Hepatocyte (in vitro differentiated cells): ENCODE data around the gene LAG3. TPM values are rescaled to one million over a fixed set of nuclear protein-coding genes. Genes with fewer than 3 reads are reported as not detected.

Experiments used
- DNase-seq: peaks from one replicate; pipeline ENCODE4 v3.0.0-alpha.2; 2016; ENCODE audit warnings: low spot score
- H2AFZ ChIP-seq: fragments of 200-600 bp; sonication (generic); 2 replicates; pipeline ENCODE4 v1.6.0; 2016; ENCODE audit warnings: antibody characterized with exemption, mild to moderate bottlenecking
- H3K27ac ChIP-seq: fragments of 200-600 bp; sonication (generic); 2 replicates; pipeline ENCODE4 v1.5.1; 2016; ENCODE audit warnings: mild to moderate bottlenecking
- H3K27me3 ChIP-seq: fragments of 200-600 bp; sonication (generic); 2 replicates; pipeline ENCODE4 v1.6.1; 2016
- H3K36me3 ChIP-seq: fragments of 200-600 bp; sonication (generic); replicated peaks from 2 replicates; pipeline ENCODE4 v1.5.1; 2016; ENCODE audit warnings: low read depth; ENCODE audit not compliant: insufficient read depth
- H3K4me1 ChIP-seq: fragments of 200-600 bp; sonication (generic); 2 replicates; pipeline ENCODE4 v1.5.1; 2016; ENCODE audit warnings: mild to moderate bottlenecking, moderate library complexity; ENCODE audit not compliant: insufficient read depth
- H3K4me2 ChIP-seq: fragments of 200-600 bp; sonication (generic); 2 replicates; pipeline ENCODE4 v1.6.0; 2016
- H3K4me3 ChIP-seq: fragments of 200-600 bp; sonication (generic); 2 replicates; pipeline ENCODE4 v1.5.1; 2016; ENCODE audit warnings: mild to moderate bottlenecking
- H3K79me2 ChIP-seq: fragments of 200-600 bp; sonication (generic); 2 replicates; pipeline ENCODE4 v1.6.0; 2017; ENCODE audit warnings: mild to moderate bottlenecking
- H3K9me2 ChIP-seq: fragments of 200-600 bp; sonication (generic); replicated peaks from 2 replicates; pipeline ENCODE4 v1.6.0; 2017; ENCODE audit warnings: mild to moderate bottlenecking; ENCODE audit not compliant: insufficient read depth
- H3K9me3 ChIP-seq: fragments of 200-600 bp; sonication (generic); 2 replicates; pipeline ENCODE4 v1.5.1; 2016; ENCODE audit warnings: low read depth, mild to moderate bottlenecking
- H4K20me1 ChIP-seq: fragments of 200-600 bp; sonication (generic); 2 replicates; pipeline ENCODE4 v1.6.0; 2016; ENCODE audit warnings: mild to moderate bottlenecking; ENCODE audit not compliant: insufficient read depth, poor library complexity, severe bottlenecking
- EZH2 ChIP-seq: fragments of 200-600 bp; sonication (generic); IDR thresholded peaks from 2 replicates; pipeline ENCODE4 v1.6.1; 2016; ENCODE audit warnings: antibody characterized with exemption, mild to moderate bottlenecking, borderline replicate concordance
- EZH2phosphoT487 ChIP-seq: fragments of 200-600 bp; sonication (generic); IDR thresholded peaks from one replicate; pipeline ENCODE4 v1.6.1; 2018; ENCODE audit warnings: antibody characterized with exemption, mild to moderate bottlenecking, low read depth, moderate library complexity; ENCODE audit not compliant: unreplicated experiment, severe bottlenecking
- WGBS: methylation state at CpG from one replicate; pipeline ENCODE4 v1.1.6; 2016; ENCODE audit warnings: low lambda C conversion rate; ENCODE audit errors: missing lambda C conversion rate; 5-methylcytosine and 5-hydroxymethylcytosine counted together
- polyA plus RNA-seq: library from polyadenylated mRNA; unstranded; fragments of >200 nt; fragmentation: Nextera tagmentation; extraction: Ambion mirVana; gene quantifications from 2 replicates; pipeline ENCODE4 v1.2.1, GENCODE V29; 2016
- total RNA-seq: library from RNA; depleted of rRNA; stranded (reverse); fragments of >200 nt; gene quantifications from 2 replicates; pipeline ENCODE4 v1.2.3, GENCODE V29; 2014
- TF ChIP-seq, protein P1 (sequence below): fragments of 200-600 bp; sonication (generic); IDR thresholded peaks from 2 replicates; pipeline ENCODE4 v1.5.1; 2016; ENCODE audit warnings: antibody characterized with exemption, mild to moderate bottlenecking; ENCODE audit not compliant: poor library complexity

The LAG3 gene
- total and polyA plus RNA-seq, 2 experiments from 2014 or later, result 0.70 to 0.91 TPM

DNA sequence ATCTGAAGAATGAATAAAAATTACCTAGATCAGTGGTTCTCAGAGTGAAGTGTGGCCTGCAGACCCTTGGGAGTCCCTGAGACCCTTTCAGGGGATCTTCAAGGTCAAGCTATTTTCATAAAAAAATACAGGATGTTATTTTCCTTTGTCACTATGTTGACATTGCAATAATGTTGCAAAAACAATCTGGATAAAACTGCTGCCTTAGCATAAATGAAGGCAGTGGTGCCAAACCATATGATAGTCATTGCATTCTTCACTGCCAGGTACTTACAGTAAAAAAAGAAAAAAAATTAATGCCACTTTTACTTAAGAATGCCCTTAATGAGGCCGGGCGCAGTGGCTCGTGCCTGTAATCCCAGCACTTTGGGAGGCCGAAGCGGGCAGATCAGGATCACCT lies 15.0 kb downstream of the LAG3 start:
- no peak for TF ChIP-seq EZH2phosphoT487
- TF ChIP-seq, protein P1, sequence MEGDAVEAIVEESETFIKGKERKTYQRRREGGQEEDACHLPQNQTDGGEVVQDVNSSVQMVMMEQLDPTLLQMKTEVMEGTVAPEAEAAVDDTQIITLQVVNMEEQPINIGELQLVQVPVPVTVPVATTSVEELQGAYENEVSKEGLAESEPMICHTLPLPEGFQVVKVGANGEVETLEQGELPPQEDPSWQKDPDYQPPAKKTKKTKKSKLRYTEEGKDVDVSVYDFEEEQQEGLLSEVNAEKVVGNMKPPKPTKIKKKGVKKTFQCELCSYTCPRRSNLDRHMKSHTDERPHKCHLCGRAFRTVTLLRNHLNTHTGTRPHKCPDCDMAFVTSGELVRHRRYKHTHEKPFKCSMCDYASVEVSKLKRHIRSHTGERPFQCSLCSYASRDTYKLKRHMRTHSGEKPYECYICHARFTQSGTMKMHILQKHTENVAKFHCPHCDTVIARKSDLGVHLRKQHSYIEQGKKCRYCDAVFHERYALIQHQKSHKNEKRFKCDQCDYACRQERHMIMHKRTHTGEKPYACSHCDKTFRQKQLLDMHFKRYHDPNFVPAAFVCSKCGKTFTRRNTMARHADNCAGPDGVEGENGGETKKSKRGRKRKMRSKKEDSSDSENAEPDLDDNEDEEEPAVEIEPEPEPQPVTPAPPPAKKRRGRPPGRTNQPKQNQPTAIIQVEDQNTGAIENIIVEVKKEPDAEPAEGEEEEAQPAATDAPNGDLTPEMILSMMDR, result no peak
- no peak for TF ChIP-seq EZH2
- Histone ChIP-seq H4K20me1 (no peaks in the 10 kb centered on the region), H3K27me3 (no peaks in the 10 kb centered on the region), H3K36me3 (no peaks in the 10 kb centered on the region), H3K9me2 (no peaks in the 10 kb centered on the region), H3K4me1 (peaks cover 2% of the 10 kb centered on the region), H2AFZ (no peak overlapping the region), H3K4me2 (no peak overlapping the region), H3K79me2 (no peaks in the 10 kb centered on the region), H3K4me3 (no peak overlapping the region), H3K9me3 (no peaks in the 10 kb centered on the region), H3K27ac (no peak overlapping the region)
- DNase-seq, result no peak
- WGBS, result 95% methylated on average over 5 of the region's 5 CpGs

DNA sequence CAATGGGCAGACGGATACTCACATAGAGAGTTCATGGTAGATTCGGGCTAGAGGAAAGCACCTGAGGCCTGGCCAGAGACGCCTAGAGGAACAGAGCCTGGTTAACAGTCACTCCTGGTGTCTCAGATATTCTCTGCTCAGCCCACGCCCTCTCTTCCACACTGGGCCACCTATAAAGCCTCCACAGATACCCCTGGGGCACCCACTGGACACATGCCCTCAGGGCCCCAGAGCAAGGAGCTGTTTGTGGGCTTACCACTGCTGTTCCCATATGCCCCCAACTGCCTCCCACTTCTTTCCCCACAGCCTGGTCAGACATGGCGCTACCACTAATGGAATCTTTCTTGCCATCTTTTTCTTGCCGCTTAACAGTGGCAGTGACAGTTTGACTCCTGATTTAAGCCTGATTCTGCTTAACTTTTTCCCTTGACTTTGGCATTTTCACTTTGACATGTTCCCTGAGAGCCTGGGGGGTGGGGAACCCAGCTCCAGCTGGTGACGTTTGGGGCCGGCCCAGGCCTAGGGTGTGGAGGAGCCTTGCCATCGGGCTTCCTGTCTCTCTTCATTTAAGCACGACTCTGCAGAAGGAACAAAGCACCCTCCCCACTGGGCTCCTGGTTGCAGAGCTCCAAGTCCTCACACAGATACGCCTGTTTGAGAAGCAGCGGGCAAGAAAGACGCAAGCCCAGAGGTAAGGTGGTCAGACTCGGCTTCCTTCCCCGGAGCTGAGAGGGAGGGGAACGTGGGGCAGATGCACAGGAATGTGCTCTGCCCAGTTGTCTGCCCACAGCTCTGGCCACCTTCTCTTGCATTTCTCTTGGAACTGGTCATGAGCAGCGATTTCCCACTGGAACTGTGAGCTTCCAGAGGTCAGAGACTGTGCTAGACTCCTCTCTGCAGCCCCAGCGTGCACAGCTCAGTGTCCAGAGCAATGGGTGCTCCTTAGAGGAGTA lies 16.9 kb downstream of the LAG3 start, which contains the start of gene CD4:
Gene CD4, plus strand, starts transcription at position 557 of the 953 bp plus-strand sequence. CDS start 10,611 bp downstream, outside the sequence.
- DNase-seq, result no peak
- Histone ChIP-seq H3K4me2 (no peak within 1 kb of the TSS), H3K27me3 (no peaks in the 10 kb centered on the region), H3K9me2 (no peaks in the 10 kb centered on the region), H3K79me2 (no peaks in the 10 kb centered on the region), H4K20me1 (no peaks in the 10 kb centered on the region), H3K4me1 (peaks cover 8% of the 10 kb centered on the region), H3K36me3 (no peaks in the 10 kb centered on the region), H2AFZ (no peak within 1 kb of the TSS), H3K4me3 (no peak within 1 kb of the TSS), H3K27ac (no peak within 1 kb of the TSS), H3K9me3 (no peaks in the 10 kb centered on the region)
- TF ChIP-seq, protein P1, result no peak
- no peak for TF ChIP-seq EZH2phosphoT487
- TF ChIP-seq EZH2, result no peak
- WGBS, result 72% methylated on average over 18 of the region's 18 CpGs

DNA sequence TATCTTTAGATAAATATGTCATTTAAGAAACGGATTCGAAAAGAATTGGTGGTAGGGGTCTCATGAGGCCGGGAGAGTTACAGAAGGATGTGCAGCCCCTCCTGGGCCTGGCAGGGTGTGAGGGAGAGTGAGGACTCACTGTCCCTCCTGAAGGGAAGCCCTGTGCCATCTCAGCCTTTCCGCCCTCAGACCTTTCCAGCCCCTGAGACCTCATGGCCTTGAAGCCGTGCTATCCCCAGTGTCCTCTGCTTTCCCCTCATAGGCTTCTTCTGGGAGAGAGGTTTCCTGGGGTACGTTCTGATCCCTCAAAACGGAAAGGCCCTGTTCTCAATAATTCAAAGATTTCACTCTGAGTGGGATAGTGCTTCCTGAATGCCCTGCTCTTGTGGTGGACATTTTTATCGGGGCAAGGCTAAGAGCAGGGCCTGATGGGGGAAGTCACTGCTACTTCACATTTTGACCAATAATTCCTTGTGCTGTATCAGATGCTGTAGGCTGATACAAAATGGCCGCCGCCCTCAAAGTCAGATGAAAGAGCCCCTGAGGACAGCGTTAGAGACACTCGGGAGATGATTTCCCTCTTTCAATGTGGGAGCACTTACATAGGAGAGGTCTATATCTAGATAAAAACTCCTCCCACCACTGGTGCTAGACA lies 18.3 kb downstream of the LAG3 start:
- Histone ChIP-seq H3K4me2 (no peak overlapping the region), H2AFZ (no peak overlapping the region)

More for the DNA sequence above, 18.3 kb downstream of the LAG3 start:
- H3K36me3 ChIP-seq, result no peaks in the 10 kb centered on the region
- peaks cover 8% of the 10 kb centered on the region for H3K4me1 ChIP-seq
- no peak overlapping the region for H3K4me3 ChIP-seq
- no peaks in the 10 kb centered on the region for H3K9me3 ChIP-seq
- H3K27me3 ChIP-seq, result no peaks in the 10 kb centered on the region
- 95% methylated on average over 12 of the region's 12 CpGs for WGBS
- H3K9me2 ChIP-seq, result no peaks in the 10 kb centered on the region
- no peak for TF ChIP-seq EZH2
- TF ChIP-seq, protein P1, result no peak
- no peaks in the 10 kb centered on the region for H4K20me1 ChIP-seq
- no peaks in the 10 kb centered on the region for H3K79me2 ChIP-seq
- DNase-seq, result no peak
- H3K27ac ChIP-seq, result no peak overlapping the region
